AG04450 (cell line): ENCODE data around the gene FHIT. TPM values are rescaled to one million over a fixed set of nuclear protein-coding genes. Genes with fewer than 3 reads are reported as not detected.

Experiments
- CTCF ChIA-PET: fragments of 300-600, 350-600 bp; formaldehyde crosslinking; extraction: SDS; loops from one replicate; lab custom pipeline; 2022; ENCODE audit warnings: antibody characterized with exemption, inconsistent platforms; lab: Charles Lee
- POLR2A ChIA-PET: fragments of 350-600 bp; formaldehyde crosslinking; extraction: SDS; loops from one replicate; lab custom pipeline; 2021; ENCODE audit warnings: antibody characterized with exemption, inconsistent platforms; lab: Yijun Ruan, JAX
- DNase-seq: peaks from one replicate; pipeline ENCODE4 v3.0.0-alpha.2; 2011; ENCODE audit warnings: low read depth, low spot score
- H3K27ac ChIP-seq: one replicate; pipeline ENCODE4 v1.5.1; 2012; ENCODE audit warnings: low read depth, low read length, control low read depth
- H3K27me3 ChIP-seq: one replicate; pipeline ENCODE4 v1.6.0; 2012; ENCODE audit warnings: low read length; ENCODE audit not compliant: control insufficient read depth, insufficient read depth
- H3K4me3 ChIP-seq: 2 replicates; pipeline ENCODE4 v1.5.1; 2011; ENCODE audit warnings: mild to moderate bottlenecking, low read depth, low read length, control low read depth
- H3K9me3 ChIP-seq: 2 replicates; pipeline ENCODE4 v1.5.1; 2012; ENCODE audit warnings: low read length; ENCODE audit not compliant: control insufficient read depth, insufficient read depth
- CTCF ChIP-seq: IDR thresholded peaks from 2 replicates; pipeline ENCODE4 v1.5.1; 2011; ENCODE audit warnings: low read depth, low read length, control low read depth, inconsistent platforms
- polyA plus RNA-seq: library from polyadenylated mRNA; depleted of rRNA; stranded (reverse); fragments of >200 nt; gene quantifications from 2 replicates; pipeline ENCODE4 v1.2.3, GENCODE V29; 2011

The FHIT gene
- polyA plus RNA-seq, 1 experiment: 0.17 TPM

- DNase-seq: no peak
- ChIA-PET POLR2A (no interaction called here), CTCF (no interaction called here)
- H3K9me3 ChIP-seq: no peaks in the 10 kb centered on the region
- no peak overlapping the region for H3K4me3 ChIP-seq
- H3K27ac ChIP-seq: no peak overlapping the region
- TF ChIP-seq CTCF: no peak
- H3K27me3 ChIP-seq: no peaks in the 10 kb centered on the region
These were observed 185.7 kb downstream of the FHIT start for GRCh38 chr3:61065451-61066011.

GRCh38 chr3:61061092-61061723 is 190.0 kb downstream of the FHIT start:
- H3K9me3 ChIP-seq: no peaks in the 10 kb centered on the region
- no peaks in the 10 kb centered on the region for H3K27me3 ChIP-seq
- no peak overlapping the region for H3K27ac ChIP-seq
- CTCF ChIA-PET: no interaction called here
- TF ChIP-seq CTCF: no peak
- no peak overlapping the region for H3K4me3 ChIP-seq
- no peak for DNase-seq
- POLR2A ChIA-PET: no interaction called here

- Histone ChIP-seq H3K9me3 (no peaks in the 10 kb centered on the region), H3K4me3 (no peak overlapping the region), H3K27me3 (no peaks in the 10 kb centered on the region), H3K27ac (no peak overlapping the region)
- ChIA-PET CTCF (no interaction called here), POLR2A (no interaction called here)
- no peak for DNase-seq
- TF ChIP-seq CTCF: no peak
These were observed 190.8 kb downstream of the FHIT start for GRCh38 chr3:61060411-61060861.

- TF ChIP-seq CTCF: no peak
- H3K9me3 ChIP-seq: no peaks in the 10 kb centered on the region
- ChIA-PET POLR2A (no interaction called here), CTCF (no interaction called here)
- no peaks in the 10 kb centered on the region for H3K27me3 ChIP-seq
- no peak overlapping the region for H3K4me3 ChIP-seq
- DNase-seq: no peak
- H3K27ac ChIP-seq: no peak overlapping the region
These were observed 192.4 kb downstream of the FHIT start for GRCh38 chr3:61058836-61059235.

GRCh38 chr3:61057464-61057863 is 193.8 kb downstream of the FHIT start:
- H3K9me3 ChIP-seq: no peaks in the 10 kb centered on the region
- POLR2A ChIA-PET: no interaction called here
- H3K27me3 ChIP-seq: no peaks in the 10 kb centered on the region
- no peak for DNase-seq
- H3K27ac ChIP-seq: no peak overlapping the region
- CTCF ChIA-PET: no interaction called here
- no peak for TF ChIP-seq CTCF
- H3K4me3 ChIP-seq: no peak overlapping the region
